IMR-90 (cell line): ENCODE data around the gene OR2A12. TPM values are rescaled to one million over a fixed set of nuclear protein-coding genes. Genes with fewer than 3 reads are reported as not detected.

Experiments used
- ATAC-seq: fragments of 200-7000 bp; cut with Tn5 transposase; 2 replicates; pipeline ENCODE4 v1.9.1; 2020; ENCODE audit warnings: low read depth, mild to moderate bottlenecking, moderate library complexity
- BruUV-seq: library from RNA; stranded (reverse); fragments of 400-500 nt; replicated peaks from 2 replicates; lab custom pipeline; 2021; lab: Mats Ljungman, UMichigan
- CTCF ChIA-PET: fragments of 300-600 bp; formaldehyde crosslinking; extraction: SDS; loops from one replicate; lab custom pipeline; 2021; ENCODE audit warnings: antibody characterized with exemption; lab: Yijun Ruan, JAX
- POLR2A ChIA-PET: fragments of 300-600 bp; sonication (Branson Sonifier 250); formaldehyde crosslinking; loops from one replicate; lab custom pipeline; 2022; ENCODE audit warnings: antibody characterized with exemption; ENCODE audit not compliant: unreplicated experiment; lab: Charles Lee
- DNase-seq: peaks from one replicate; pipeline ENCODE4 v3.0.0; 2013
- H2AFZ ChIP-seq: replicated peaks from 2 replicates; pipeline ENCODE3; 2013; ENCODE audit warnings: low read length, mild to moderate bottlenecking; ENCODE audit not compliant: poor library complexity
- H2AK5ac ChIP-seq: 2 replicates; pipeline ENCODE4 v1.6.1; 2013; ENCODE audit warnings: low read depth, low read length, inconsistent platforms
- H2AK9ac ChIP-seq: replicated peaks from 2 replicates; pipeline ENCODE3; 2013; ENCODE audit warnings: mild to moderate bottlenecking, low read depth, low read length, moderate library complexity; ENCODE audit not compliant: poor library complexity
- H2BK120ac ChIP-seq: 2 replicates; pipeline ENCODE4 v1.6.1; 2013; ENCODE audit warnings: low read depth, low read length, inconsistent platforms
- H2BK15ac ChIP-seq: 3 replicates; pipeline ENCODE4 v1.6.1; 2013; ENCODE audit warnings: low read depth, low read length, inconsistent platforms
- H2BK20ac ChIP-seq: 2 replicates; pipeline ENCODE4 v1.6.1; 2013; ENCODE audit warnings: low read depth, mild to moderate bottlenecking, inconsistent platforms, low read length, moderate library complexity
- H2BK5ac ChIP-seq: 2 replicates; pipeline ENCODE4 v1.6.1; 2013; ENCODE audit warnings: mild to moderate bottlenecking, low read depth, low read length, inconsistent platforms; ENCODE audit not compliant: poor library complexity, severe bottlenecking
- H3K14ac ChIP-seq: replicated peaks from 2 replicates; pipeline ENCODE4 v1.6.1; 2013; ENCODE audit warnings: low read depth, low read length, inconsistent platforms
- H3K18ac ChIP-seq: 2 replicates; pipeline ENCODE4 v1.6.1; 2013; ENCODE audit warnings: low read depth, low read length, control low read depth
- H3K23ac ChIP-seq: 2 replicates; pipeline ENCODE4 v1.6.1; 2013; ENCODE audit warnings: low read depth, low read length, inconsistent platforms
- H3K27ac ChIP-seq: 2 replicates; pipeline ENCODE4 v1.5.1; 2013; ENCODE audit warnings: mild to moderate bottlenecking, control low read depth, low read length; ENCODE audit not compliant: insufficient read depth
- H3K27me3 ChIP-seq: 2 replicates; pipeline ENCODE4 v1.6.1; 2013; ENCODE audit warnings: low read length; ENCODE audit not compliant: control insufficient read depth, insufficient read depth
- H3K36me3 ChIP-seq: 2 replicates; pipeline ENCODE4 v1.6.1; 2013; ENCODE audit warnings: low read length, mixed read lengths; ENCODE audit not compliant: control insufficient read depth, insufficient read depth
- H3K4ac ChIP-seq: 2 replicates; pipeline ENCODE4 v1.6.1; 2013; ENCODE audit warnings: low read depth, low read length, inconsistent platforms
- H3K4me1 ChIP-seq: 2 replicates; pipeline ENCODE4 v1.6.1; 2013; ENCODE audit warnings: low read length, mixed read lengths; ENCODE audit not compliant: control insufficient read depth, insufficient read depth
- H3K4me2 ChIP-seq: 2 replicates; pipeline ENCODE4 v1.6.1; 2013; ENCODE audit warnings: low read depth, mild to moderate bottlenecking, control low read depth, low read length, moderate library complexity
- H3K4me3 ChIP-seq: 2 replicates; pipeline ENCODE4 v1.5.1; 2013; ENCODE audit warnings: low read depth, mild to moderate bottlenecking, control low read depth, low read length, moderate library complexity; ENCODE audit not compliant: insufficient read depth
- H3K56ac ChIP-seq: 2 replicates; pipeline ENCODE4 v1.6.1; 2013; ENCODE audit warnings: low read length, inconsistent platforms; ENCODE audit not compliant: insufficient read depth; ENCODE audit errors: extremely low read depth
- H3K79me1 ChIP-seq, 2 experiments: 2 replicates each; pipeline ENCODE4 v1.6.1; 2013; ENCODE audit warnings: low read length in 2 of 2, inconsistent platforms in 1 of 2, low read depth in 1 of 2
- H3K9ac ChIP-seq: 2 replicates; pipeline ENCODE4 v1.6.1; 2013; ENCODE audit warnings: low read depth, low read length, control low read depth
- H3K9me1 ChIP-seq: 2 replicates; pipeline ENCODE4 v1.6.1; 2013; ENCODE audit warnings: low read length, inconsistent platforms; ENCODE audit not compliant: insufficient read depth
- H3K9me3 ChIP-seq: 2 replicates; pipeline ENCODE4 v1.6.1; 2013; ENCODE audit warnings: low read length; ENCODE audit not compliant: control insufficient read depth, insufficient read depth
- H4K20me1 ChIP-seq: 2 replicates; pipeline ENCODE4 v1.6.1; 2013; ENCODE audit warnings: low read length, inconsistent platforms; ENCODE audit not compliant: insufficient read depth
- H4K5ac ChIP-seq: 2 replicates; pipeline ENCODE4 v1.6.1; 2013; ENCODE audit warnings: mild to moderate bottlenecking, low read depth, low read length, control low read depth
- H4K8ac ChIP-seq, 2 experiments: 2 replicates each; pipeline ENCODE4 v1.6.1; 2013; ENCODE audit warnings: low read depth in 2 of 2, low read length in 2 of 2, control low read depth in 1 of 2, inconsistent platforms in 1 of 2
- H4K91ac ChIP-seq: 2 replicates; pipeline ENCODE4 v1.6.1; 2013; ENCODE audit warnings: low read depth, low read length, inconsistent platforms; ENCODE audit not compliant: insufficient read depth
- CEBPB ChIP-seq: IDR thresholded peaks from 2 replicates; pipeline ENCODE4 v1.6.1; 2012; ENCODE audit warnings: low read depth, low read length, improper control_type of control experiment
- FOS ChIP-seq: fragments of 150-350 bp; IDR thresholded peaks from 2 replicates; pipeline ENCODE4 v1.6.1; 2016; ENCODE audit warnings: low read depth, low read length
- MAFK ChIP-seq: IDR thresholded peaks from 2 replicates; pipeline ENCODE4 v1.6.1; 2012; ENCODE audit warnings: low read depth, low read length, improper control_type of control experiment
- MXI1 ChIP-seq: IDR thresholded peaks from 2 replicates; pipeline ENCODE4 v1.6.1; 2012; ENCODE audit warnings: low read depth, mild to moderate bottlenecking, low read length, moderate library complexity, borderline replicate concordance
- POLR2A ChIP-seq: IDR thresholded peaks from 2 replicates; pipeline ENCODE4 v1.6.1; 2012; ENCODE audit warnings: mild to moderate bottlenecking, low read depth, low read length
- RAD21 ChIP-seq: IDR thresholded peaks from 2 replicates; pipeline ENCODE4 v1.6.1; 2012; ENCODE audit warnings: low read length, improper control_type of control experiment
- RCOR1 ChIP-seq: IDR thresholded peaks from 2 replicates; pipeline ENCODE4 v1.6.1; 2012; ENCODE audit warnings: mild to moderate bottlenecking, low read length, improper control_type of control experiment; ENCODE audit not compliant: insufficient replicate concordance
- RFX5 ChIP-seq: IDR thresholded peaks from 2 replicates; pipeline ENCODE4 v1.8.0; 2012; ENCODE audit warnings: low read depth, mild to moderate bottlenecking, low read length, moderate library complexity
- SMC3 ChIP-seq: fragments of 150-350 bp; IDR thresholded peaks from 2 replicates; pipeline ENCODE4 v1.6.1; 2016; ENCODE audit warnings: low read depth, mild to moderate bottlenecking, antibody characterized with exemption, low read length, moderate library complexity
- WGBS, 2 experiments: methylation state at CpG; one replicate each; pipeline versions ENCODE4 v1.1.5 to v1.1.7; 2013; ENCODE audit warnings: missing lambda C conversion rate in 2 of 2; ENCODE audit not compliant: insufficient read length in 1 of 2; ENCODE audit errors: extremely low coverage in 2 of 2; 5-methylcytosine and 5-hydroxymethylcytosine counted together
- dilution Hi-C: fragments of 300-500 bp; cut with HindIII; formaldehyde crosslinking; loops from one replicate; pipeline ENCODE4 v1.14.3; 2018; ENCODE audit warnings: low sequenced_read_pairs; ENCODE audit not compliant: unreplicated experiment
- in situ Hi-C: fragments of 300-500 bp; cut with MboI; formaldehyde crosslinking; loops from 3 replicates; pipeline ENCODE4 v1.14.3; 2019; ENCODE audit warnings: low sequenced_read_pairs, inconsistent platforms, mixed read lengths
- intact Hi-C: fragments of 100-400 bp; cut with micrococcal nuclease; formaldehyde crosslinking; loops from 2 replicates; pipeline ENCODE4 v1.10.0; 2022
- polyA plus RNA-seq, 3 experiments: library from polyadenylated mRNA; depleted of rRNA; stranded (reverse); fragments of >200 nt; gene quantifications; 2 replicates each; pipeline ENCODE4 v1.2.3, GENCODE V29; 2012; ENCODE audit warnings: low replicate concordance in 1 of 3
- total RNA-seq: library from RNA; depleted of rRNA; stranded (reverse); fragments of >200 nt; gene quantifications from 2 replicates; pipeline ENCODE4 v1.2.3, GENCODE V29; 2012
- TF ChIP-seq, protein P1 (sequence below): fragments of 150-350 bp; IDR thresholded peaks from 2 replicates; pipeline ENCODE4 v1.6.1; 2016; ENCODE audit warnings: low read depth, mild to moderate bottlenecking, low read length, moderate library complexity, borderline replicate concordance
- TF ChIP-seq, protein P2 (sequence below): conservative IDR thresholded peaks from 2 replicates; pipeline ENCODE4 v1.5.1; 2012; ENCODE audit warnings: mild to moderate bottlenecking, low read depth, low read length, improper control_type of control experiment

The OR2A12 gene
- total and polyA plus RNA-seq, 2 of the 4 experiments (the other 2 are of a cell fraction) = not detected

DNA sequence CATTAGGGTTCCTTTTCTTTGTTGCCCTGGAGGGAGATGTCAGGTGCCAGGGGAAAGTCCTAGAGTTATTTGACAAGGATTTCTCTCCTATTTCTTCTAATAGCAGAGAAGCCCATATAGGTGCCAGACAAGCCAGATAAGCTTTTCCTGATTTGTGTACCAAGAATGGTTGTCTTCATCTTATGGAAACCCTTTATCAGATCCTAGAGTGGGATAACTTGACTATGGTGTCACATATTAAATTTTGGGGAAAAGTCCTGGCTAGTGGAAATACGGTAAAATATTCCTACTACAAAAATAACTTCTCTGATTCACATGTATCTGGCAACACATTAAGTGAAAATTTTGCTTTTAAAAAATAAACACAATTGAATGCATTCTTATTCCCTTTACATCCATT, 1.2 kb downstream of the OR2A12 start:
- H3K9ac ChIP-seq = no peak overlapping the region
- H3K27ac ChIP-seq = no peak overlapping the region
- no peak overlapping the region for H3K18ac ChIP-seq
- no TSS peak for BruUV-seq
- ChIA-PET CTCF (no interaction called here), POLR2A (no interaction called here)
- H3K27me3 ChIP-seq = no peaks in the 10 kb centered on the region
- intact Hi-C loops (no loop called here), dilution Hi-C loops (no loop called here), in situ Hi-C loops (no loop called here)
- H3K79me1 ChIP-seq = no peaks in the 10 kb centered on the region
- no peak overlapping the region for H2BK15ac ChIP-seq
- no peak overlapping the region for H2AFZ ChIP-seq
- no peak overlapping the region for H2BK20ac ChIP-seq
- no CpG with 5 or more reads among the region's 1 CpG for WGBS, 2 experiments
- H4K5ac ChIP-seq = no peak overlapping the region
- H3K36me3 ChIP-seq = no peaks in the 10 kb centered on the region
- no peak overlapping the region for H3K4me3 ChIP-seq
- no peak overlapping the region for H3K4me2 ChIP-seq
- TF ChIP-seq CEBPB = no peak
- TF ChIP-seq, protein P1, sequence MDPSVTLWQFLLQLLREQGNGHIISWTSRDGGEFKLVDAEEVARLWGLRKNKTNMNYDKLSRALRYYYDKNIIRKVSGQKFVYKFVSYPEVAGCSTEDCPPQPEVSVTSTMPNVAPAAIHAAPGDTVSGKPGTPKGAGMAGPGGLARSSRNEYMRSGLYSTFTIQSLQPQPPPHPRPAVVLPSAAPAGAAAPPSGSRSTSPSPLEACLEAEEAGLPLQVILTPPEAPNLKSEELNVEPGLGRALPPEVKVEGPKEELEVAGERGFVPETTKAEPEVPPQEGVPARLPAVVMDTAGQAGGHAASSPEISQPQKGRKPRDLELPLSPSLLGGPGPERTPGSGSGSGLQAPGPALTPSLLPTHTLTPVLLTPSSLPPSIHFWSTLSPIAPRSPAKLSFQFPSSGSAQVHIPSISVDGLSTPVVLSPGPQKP = no peak
- TF ChIP-seq RFX5 = no peak
- TF ChIP-seq, protein P2, sequence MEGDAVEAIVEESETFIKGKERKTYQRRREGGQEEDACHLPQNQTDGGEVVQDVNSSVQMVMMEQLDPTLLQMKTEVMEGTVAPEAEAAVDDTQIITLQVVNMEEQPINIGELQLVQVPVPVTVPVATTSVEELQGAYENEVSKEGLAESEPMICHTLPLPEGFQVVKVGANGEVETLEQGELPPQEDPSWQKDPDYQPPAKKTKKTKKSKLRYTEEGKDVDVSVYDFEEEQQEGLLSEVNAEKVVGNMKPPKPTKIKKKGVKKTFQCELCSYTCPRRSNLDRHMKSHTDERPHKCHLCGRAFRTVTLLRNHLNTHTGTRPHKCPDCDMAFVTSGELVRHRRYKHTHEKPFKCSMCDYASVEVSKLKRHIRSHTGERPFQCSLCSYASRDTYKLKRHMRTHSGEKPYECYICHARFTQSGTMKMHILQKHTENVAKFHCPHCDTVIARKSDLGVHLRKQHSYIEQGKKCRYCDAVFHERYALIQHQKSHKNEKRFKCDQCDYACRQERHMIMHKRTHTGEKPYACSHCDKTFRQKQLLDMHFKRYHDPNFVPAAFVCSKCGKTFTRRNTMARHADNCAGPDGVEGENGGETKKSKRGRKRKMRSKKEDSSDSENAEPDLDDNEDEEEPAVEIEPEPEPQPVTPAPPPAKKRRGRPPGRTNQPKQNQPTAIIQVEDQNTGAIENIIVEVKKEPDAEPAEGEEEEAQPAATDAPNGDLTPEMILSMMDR = no peak
- no peak for TF ChIP-seq POLR2A
- no peak for TF ChIP-seq SMC3
- TF ChIP-seq RAD21 = no peak
- no peak for TF ChIP-seq RCOR1
- TF ChIP-seq MAFK = no peak
- TF ChIP-seq MXI1 = no peak
- no peak for TF ChIP-seq FOS
- H4K8ac ChIP-seq = no peak overlapping the region
- no peak overlapping the region for H3K14ac ChIP-seq
- no peak overlapping the region for H2AK5ac ChIP-seq
- no peak overlapping the region for H3K4ac ChIP-seq
- no peaks in the 10 kb centered on the region for H3K4me1 ChIP-seq
- no peaks in the 10 kb centered on the region for H3K9me3 ChIP-seq
- no peaks in the 10 kb centered on the region for H4K20me1 ChIP-seq
- no peak overlapping the region for H2AK9ac ChIP-seq
- no peak overlapping the region for H2BK120ac ChIP-seq
- no peaks in the 10 kb centered on the region for H3K9me1 ChIP-seq
- DNase-seq (no peak), ATAC-seq (no peak)
- no peak overlapping the region for H2BK5ac ChIP-seq
- H3K56ac ChIP-seq = no peak overlapping the region
- H3K23ac ChIP-seq = no peak overlapping the region
- no peak overlapping the region for H4K91ac ChIP-seq
